Measurements from ENCODE around the gene CPN1. TPM values are rescaled to one million over a fixed set of nuclear protein-coding genes. Genes with fewer than 3 reads are reported as not detected.
"Not testable (repeated sequence)": the region's sequence is repeated elsewhere in the genome, so short reads cannot be mapped to it uniquely, and the experiment has no call there.

CPN1 gene
- total and polyA plus RNA-seq, 2 donors from 2014 or later, result 0.43 TPM; not detected in 1

DNA sequence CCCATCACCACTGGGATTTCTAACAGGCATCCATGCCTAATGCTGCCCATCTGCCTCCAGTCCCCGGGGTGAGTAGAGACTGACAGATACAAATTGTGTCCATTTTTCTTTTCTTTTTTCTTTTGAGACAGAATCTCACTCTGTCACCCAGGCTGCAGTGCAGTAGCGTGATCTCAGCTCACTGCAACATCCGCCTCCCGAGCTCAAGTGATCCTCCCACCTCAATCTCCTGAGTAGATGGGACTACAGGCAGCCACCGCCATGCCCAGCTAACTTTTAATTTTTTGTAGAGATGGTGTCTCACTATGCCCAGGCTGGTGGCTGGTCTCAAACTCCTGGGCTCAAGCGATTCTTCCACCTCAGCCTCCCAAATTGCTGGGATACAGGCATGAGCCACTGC is 7.6 kb upstream of the CPN1 start:
- DNase-seq (no peak), FAIRE-seq (no peak)
- TF ChIP-seq, protein P1, sequence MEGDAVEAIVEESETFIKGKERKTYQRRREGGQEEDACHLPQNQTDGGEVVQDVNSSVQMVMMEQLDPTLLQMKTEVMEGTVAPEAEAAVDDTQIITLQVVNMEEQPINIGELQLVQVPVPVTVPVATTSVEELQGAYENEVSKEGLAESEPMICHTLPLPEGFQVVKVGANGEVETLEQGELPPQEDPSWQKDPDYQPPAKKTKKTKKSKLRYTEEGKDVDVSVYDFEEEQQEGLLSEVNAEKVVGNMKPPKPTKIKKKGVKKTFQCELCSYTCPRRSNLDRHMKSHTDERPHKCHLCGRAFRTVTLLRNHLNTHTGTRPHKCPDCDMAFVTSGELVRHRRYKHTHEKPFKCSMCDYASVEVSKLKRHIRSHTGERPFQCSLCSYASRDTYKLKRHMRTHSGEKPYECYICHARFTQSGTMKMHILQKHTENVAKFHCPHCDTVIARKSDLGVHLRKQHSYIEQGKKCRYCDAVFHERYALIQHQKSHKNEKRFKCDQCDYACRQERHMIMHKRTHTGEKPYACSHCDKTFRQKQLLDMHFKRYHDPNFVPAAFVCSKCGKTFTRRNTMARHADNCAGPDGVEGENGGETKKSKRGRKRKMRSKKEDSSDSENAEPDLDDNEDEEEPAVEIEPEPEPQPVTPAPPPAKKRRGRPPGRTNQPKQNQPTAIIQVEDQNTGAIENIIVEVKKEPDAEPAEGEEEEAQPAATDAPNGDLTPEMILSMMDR (IDR thresholded peaks at IDR 0.05; ENCODE audit: borderline replicate concordance, extremely low read depth, insufficient read depth), result no peak
- Histone ChIP-seq H3K9me3 (ENCODE audit: control insufficient read depth in 2 of 3, insufficient read depth in 1 of 3, low read length in 3 of 3) (no peaks in the 10 kb centered on the region), H3K27ac (ENCODE audit: low read depth in 2 of 2, low read length in 2 of 2) (no peak overlapping the region), H3K4me3 (ENCODE audit: low read length in 3 of 3) (no peak overlapping the region), H3K36me3 (ENCODE audit: control insufficient read depth in 2 of 3, insufficient read depth in 3 of 3, low read length in 3 of 3) (no peaks in the 10 kb centered on the region), H3K27me3 (ENCODE audit: control insufficient read depth, insufficient read depth, low read length) (no peaks in the 10 kb centered on the region), H3K9ac (ENCODE audit: low read length in 3 of 3) (no peak overlapping the region), H3K4me1 (ENCODE audit: control insufficient read depth in 2 of 3, insufficient read depth in 2 of 3, low read depth in 1 of 3, low read length in 3 of 3) (no peaks in the 10 kb centered on the region)
- intact Hi-C loops (cut with DNase I), result no loop called here

DNA sequence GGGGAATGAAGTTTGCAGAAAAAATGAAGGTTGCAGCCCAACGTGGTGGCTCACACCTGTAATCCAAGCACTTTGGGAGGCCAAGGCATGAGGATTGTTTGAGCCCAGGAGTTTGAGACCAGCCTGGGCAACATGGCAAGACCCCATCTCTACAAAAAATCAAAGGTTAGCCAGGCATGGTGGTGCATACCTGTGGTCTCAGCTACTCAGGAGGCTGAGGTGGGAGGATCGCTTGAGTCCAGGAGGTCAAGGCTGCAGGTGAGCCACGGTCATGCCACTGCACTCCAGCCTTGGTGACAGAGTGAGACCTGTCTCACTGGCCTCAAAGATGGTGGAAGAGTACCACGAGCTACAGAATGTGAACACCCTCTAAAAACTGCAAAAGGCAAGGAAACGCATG is 5.0 kb upstream of the CPN1 start:
- H3K9ac ChIP-seq (ENCODE audit: low read length in 3 of 3); H3K36me3 ChIP-seq (ENCODE audit: control insufficient read depth in 2 of 3, insufficient read depth in 3 of 3, low read length in 3 of 3); H3K27ac ChIP-seq (ENCODE audit: low read depth in 2 of 2, low read length in 2 of 2); intact Hi-C loops (cut with DNase I); H3K4me1 ChIP-seq (ENCODE audit: control insufficient read depth in 2 of 3, insufficient read depth in 2 of 3, low read depth in 1 of 3, low read length in 3 of 3); DNase-seq; H3K27me3 ChIP-seq (ENCODE audit: control insufficient read depth, insufficient read depth, low read length); H3K4me3 ChIP-seq (ENCODE audit: low read length in 3 of 3); H3K9me3 ChIP-seq (ENCODE audit: control insufficient read depth in 2 of 3, insufficient read depth in 1 of 3, low read length in 3 of 3); FAIRE-seq: not testable (repeated sequence)

GRCh38 chr10:100085596-100085995 is 3.9 kb upstream of the CPN1 start:
- H3K27me3 ChIP-seq (ENCODE audit: control insufficient read depth, insufficient read depth, low read length), result no peaks in the 10 kb centered on the region
- no peak overlapping the region for H3K27ac ChIP-seq (ENCODE audit: low read depth in 2 of 2, low read length in 2 of 2)
- intact Hi-C loops (cut with DNase I), result no loop called here
- no peak overlapping the region for H3K9ac ChIP-seq (ENCODE audit: low read length in 3 of 3)
- DNase-seq (no peak), FAIRE-seq (no peak)
- TF ChIP-seq, protein P1 (IDR thresholded peaks at IDR 0.05; ENCODE audit: borderline replicate concordance, extremely low read depth, insufficient read depth), result no peak
- H3K9me3 ChIP-seq (ENCODE audit: control insufficient read depth in 2 of 3, insufficient read depth in 1 of 3, low read length in 3 of 3), result no peaks in the 10 kb centered on the region
- no peaks in the 10 kb centered on the region for H3K4me1 ChIP-seq (ENCODE audit: control insufficient read depth in 2 of 3, insufficient read depth in 2 of 3, low read depth in 1 of 3, low read length in 3 of 3)
- H3K36me3 ChIP-seq (ENCODE audit: control insufficient read depth in 2 of 3, insufficient read depth in 3 of 3, low read length in 3 of 3), result no peaks in the 10 kb centered on the region
- no peak overlapping the region for H3K4me3 ChIP-seq (ENCODE audit: low read length in 3 of 3)

- TF ChIP-seq, protein P1 (IDR thresholded peaks at IDR 0.05; ENCODE audit: borderline replicate concordance, extremely low read depth, insufficient read depth), result no peak
- H3K27ac ChIP-seq (ENCODE audit: low read depth in 2 of 2, low read length in 2 of 2), result no peak overlapping the region
- H3K4me3 ChIP-seq (ENCODE audit: low read length in 3 of 3), result no peak overlapping the region
- intact Hi-C loops (cut with DNase I), result no loop called here
- FAIRE-seq (no peak), DNase-seq (no peak)
- H3K27me3 ChIP-seq (ENCODE audit: control insufficient read depth, insufficient read depth, low read length), result no peaks in the 10 kb centered on the region
- no peaks in the 10 kb centered on the region for H3K36me3 ChIP-seq (ENCODE audit: control insufficient read depth in 2 of 3, insufficient read depth in 3 of 3, low read length in 3 of 3)
- H3K9ac ChIP-seq (ENCODE audit: low read length in 3 of 3), result no peak overlapping the region
- H3K9me3 ChIP-seq (ENCODE audit: control insufficient read depth in 2 of 3, insufficient read depth in 1 of 3, low read length in 3 of 3), result no peaks in the 10 kb centered on the region
- no peaks in the 10 kb centered on the region for H3K4me1 ChIP-seq (ENCODE audit: control insufficient read depth in 2 of 3, insufficient read depth in 2 of 3, low read depth in 1 of 3, low read length in 3 of 3)
Observed at GRCh38 chr10:100083623-100084022, 2.0 kb upstream of the CPN1 start.

GRCh38 chr10:100082276-100082675 is 607 bp upstream of the CPN1 start:
- H3K27me3 ChIP-seq (ENCODE audit: control insufficient read depth, insufficient read depth, low read length); H3K9ac ChIP-seq (ENCODE audit: low read length in 3 of 3); intact Hi-C loops (cut with DNase I); FAIRE-seq; DNase-seq; H3K4me3 ChIP-seq (ENCODE audit: low read length in 3 of 3); H3K27ac ChIP-seq (ENCODE audit: low read depth in 2 of 2, low read length in 2 of 2); H3K36me3 ChIP-seq (ENCODE audit: control insufficient read depth in 2 of 3, insufficient read depth in 3 of 3, low read length in 3 of 3); H3K9me3 ChIP-seq (ENCODE audit: control insufficient read depth in 2 of 3, insufficient read depth in 1 of 3, low read length in 3 of 3); H3K4me1 ChIP-seq (ENCODE audit: control insufficient read depth in 2 of 3, insufficient read depth in 2 of 3, low read depth in 1 of 3, low read length in 3 of 3): not testable (repeated sequence)
